ENCODE measurements around the gene SYT2.

- TF ChIP-seq ZNF8 (CRISPR knock-in tag; IDR thresholded peaks at IDR 0.05), result no peak
- no peak for TF ChIP-seq RARB (CRISPR knock-in tag; IDR thresholded peaks at IDR 0.05)
- no peak for TF ChIP-seq ZC3H10 (CRISPR knock-in tag; IDR thresholded peaks at IDR 0.05)
- TF ChIP-seq ZNF70 (CRISPR knock-in tag; IDR thresholded peaks at IDR 0.05), result no peak
- no peak for TF ChIP-seq ESRRG (CRISPR knock-in tag; IDR thresholded peaks at IDR 0.05)
- TF ChIP-seq PATZ1 (CRISPR knock-in tag; IDR thresholded peaks at IDR 0.05; ENCODE audit: borderline replicate concordance), result no peak
- TF ChIP-seq ZFP3 (CRISPR knock-in tag; IDR thresholded peaks at IDR 0.05), result no peak
- no peak for TF ChIP-seq ARNTL (CRISPR knock-in tag; IDR thresholded peaks at IDR 0.05; ENCODE audit: borderline replicate concordance, low read depth)
These were observed 13.2 kb downstream of the SYT2 start for GRCh38 chr1:202697038-202697437.

Data from SK-N-SH treated with all-trans-retinoic acid at 6 μM for 48 hours (cell line).